Ramos (cell line): ENCODE measurements around the gene EDNRB.

ENCODE experiments used
- in situ Hi-C: fragments of 300-500 bp; cut with MboI; formaldehyde crosslinking; loops from one replicate; pipeline ENCODE4 v1.14.3; 2022; ENCODE audit warnings: low sequenced_read_pairs; ENCODE audit not compliant: unreplicated experiment

Gene EDNRB

GRCh38 chr13:77898097-77898496 is 20.5 kb downstream of the EDNRB start:
- in situ Hi-C loops, result no loop called here

GRCh38 chr13:77896977-77897376 is 21.7 kb downstream of the EDNRB start:
- in situ Hi-C loops, result no loop called here

GRCh38 chr13:77896536-77896935 is 22.1 kb downstream of the EDNRB start:
- in situ Hi-C loops, result no loop called here

- in situ Hi-C loops, result no loop called here
Observed at GRCh38 chr13:77894743-77895142, 23.9 kb downstream of the EDNRB start.

GRCh38 chr13:77893066-77893465 is 25.6 kb downstream of the EDNRB start:
- in situ Hi-C loops, result no loop called here

GRCh38 chr13:77892491-77892890 is 26.1 kb downstream of the EDNRB start:
- in situ Hi-C loops, result no loop called here

- in situ Hi-C loops, result no loop called here
Observed at GRCh38 chr13:77891486-77891885, 27.1 kb downstream of the EDNRB start.

- in situ Hi-C loops, result no loop called here
Observed at GRCh38 chr13:77891041-77891440, 27.6 kb downstream of the EDNRB start.

- in situ Hi-C loops, result no loop called here
Observed at GRCh38 chr13:77883328-77883727, 35.3 kb downstream of the EDNRB start.

- in situ Hi-C loops, result no loop called here
Observed at GRCh38 chr13:77878190-77878589, 40.4 kb downstream of the EDNRB start.

- in situ Hi-C loops, result no loop called here
Observed at GRCh38 chr13:77876176-77876575, 42.5 kb downstream of the EDNRB start.

- in situ Hi-C loops, result no loop called here
Observed at GRCh38 chr13:77874406-77874805, 44.2 kb downstream of the EDNRB start.

GRCh38 chr13:77872995-77873394 is 45.6 kb downstream of the EDNRB start:
- in situ Hi-C loops, result no loop called here

GRCh38 chr13:77871596-77871995 is 47.0 kb downstream of the EDNRB start:
- in situ Hi-C loops, result no loop called here

- in situ Hi-C loops, result no loop called here
Observed at GRCh38 chr13:77868717-77869116, 49.9 kb downstream of the EDNRB start.

- in situ Hi-C loops, result no loop called here
Observed at GRCh38 chr13:77866971-77867370, 51.7 kb downstream of the EDNRB start.

- in situ Hi-C loops, result no loop called here
Observed at GRCh38 chr13:77865622-77866021, 53.0 kb downstream of the EDNRB start.

- in situ Hi-C loops, result no loop called here
Observed at GRCh38 chr13:77863144-77863543, 55.5 kb downstream of the EDNRB start.

- in situ Hi-C loops, result no loop called here
Observed at GRCh38 chr13:77861741-77862140, 56.9 kb downstream of the EDNRB start.

GRCh38 chr13:77860507-77860981 is 58.1 kb downstream of the EDNRB start:
- in situ Hi-C loops, result no loop called here

GRCh38 chr13:77859450-77859849 is 59.2 kb downstream of the EDNRB start:
- in situ Hi-C loops, result no loop called here

- in situ Hi-C loops, result no loop called here
Observed at GRCh38 chr13:77857531-77858209, 61.0 kb downstream of the EDNRB start.
